GM18507 (cell line): ENCODE results near the gene BCO1.

Experiments used
- DNase-seq: peaks from one replicate; pipeline ENCODE4 v3.0.0; 2011; ENCODE audit warnings: low read depth; ENCODE audit not compliant: insufficient read length; ENCODE audit errors: extremely low spot score
- FAIRE-seq: peaks from 2 replicates; lab custom pipeline; 2011; peaks lifted over from hg19 to GRCh38; lab: Jason Lieb, UNC

The BCO1 gene

GRCh38 chr16:81268509-81268908 is 30.0 kb downstream of the BCO1 start:
- DNase-seq (no peak), FAIRE-seq (no peak)

- DNase-seq: no peak
- no peak for FAIRE-seq
These were observed 34.9 kb downstream of the BCO1 start for GRCh38 chr16:81273223-81273950.

- FAIRE-seq (no peak), DNase-seq (no peak)
These were observed 36.6 kb downstream of the BCO1 start for GRCh38 chr16:81275064-81275532.

GRCh38 chr16:81275795-81276194 is 37.3 kb downstream of the BCO1 start:
- no peak for DNase-seq
- no peak for FAIRE-seq

GRCh38 chr16:81276323-81276722 is 37.8 kb downstream of the BCO1 start:
- FAIRE-seq (no peak), DNase-seq (no peak)

- no peak for DNase-seq
These were observed 39.1 kb downstream of the BCO1 start for GRCh38 chr16:81277541-81278080.

GRCh38 chr16:81278526-81278925 is 40.0 kb downstream of the BCO1 start:
- no peak for FAIRE-seq
- no peak for DNase-seq

More at GRCh38 chr16:81277541-81278080, 39.1 kb downstream of the BCO1 start:
- FAIRE-seq: no peak

- DNase-seq (no peak), FAIRE-seq (no peak)
These were observed 40.9 kb downstream of the BCO1 start for GRCh38 chr16:81279392-81279791.

- FAIRE-seq (no peak), DNase-seq (no peak)
These were observed 41.9 kb downstream of the BCO1 start for GRCh38 chr16:81280393-81280792.

GRCh38 chr16:81283044-81283443 is 44.6 kb downstream of the BCO1 start:
- no peak for DNase-seq
- FAIRE-seq: no peak

- FAIRE-seq (no peak), DNase-seq (no peak)
These were observed 46.6 kb downstream of the BCO1 start for GRCh38 chr16:81284995-81285600.

- FAIRE-seq (no peak), DNase-seq (no peak)
These were observed 47.7 kb downstream of the BCO1 start for GRCh38 chr16:81286190-81286589.

- no peak for FAIRE-seq
- DNase-seq: no peak
These were observed 52.6 kb downstream of the BCO1 start for GRCh38 chr16:81291117-81291516.

GRCh38 chr16:81292936-81293335 is 54.4 kb downstream of the BCO1 start:
- no peak for DNase-seq
- no peak for FAIRE-seq

GRCh38 chr16:81293909-81294802 is 55.7 kb downstream of the BCO1 start:
- DNase-seq (no peak), FAIRE-seq (no peak)

- DNase-seq (no peak), FAIRE-seq (no peak)
These were observed 58.1 kb downstream of the BCO1 start for GRCh38 chr16:81296631-81297030.

- FAIRE-seq: no peak
These were observed 69.3 kb downstream of the BCO1 start for GRCh38 chr16:81307770-81308169.

GRCh38 chr16:81310045-81310644 is 71.7 kb downstream of the BCO1 start:
- DNase-seq (no peak), FAIRE-seq (no peak)

More at GRCh38 chr16:81307770-81308169, 69.3 kb downstream of the BCO1 start:
- DNase-seq: no peak

GRCh38 chr16:81311762-81312161 is 73.3 kb downstream of the BCO1 start:
- FAIRE-seq (no peak), DNase-seq (no peak)
